Neuronal stem cell (in vitro differentiated cells): ENCODE measurements around the gene CPO.

ENCODE experiments used
- DNase-seq: peaks from one replicate; pipeline ENCODE4 v3.0.0-alpha.2; 2013; ENCODE audit warnings: low spot score
- H2AFZ ChIP-seq: one replicate; pipeline ENCODE4 v1.6.1; 2013; ENCODE audit warnings: mild to moderate bottlenecking, low read length, inconsistent platforms
- H2AK5ac ChIP-seq: 2 replicates; pipeline ENCODE4 v1.6.1; 2013; ENCODE audit warnings: low read depth, mild to moderate bottlenecking, inconsistent platforms, low read length, moderate library complexity, mixed read lengths
- H2BK120ac ChIP-seq: 2 replicates; pipeline ENCODE4 v1.6.1; 2013; ENCODE audit warnings: low read depth, mild to moderate bottlenecking, inconsistent platforms, low read length, moderate library complexity, mixed read lengths
- H2BK12ac ChIP-seq: one replicate; pipeline ENCODE4 v1.6.1; 2013; ENCODE audit warnings: low read length, inconsistent platforms
- H2BK15ac ChIP-seq: 2 replicates; pipeline ENCODE4 v1.6.1; 2013; ENCODE audit warnings: mild to moderate bottlenecking, low read length, inconsistent platforms, mixed read lengths
- H2BK5ac ChIP-seq: one replicate; pipeline ENCODE4 v1.6.1; 2013; ENCODE audit warnings: inconsistent platforms, mild to moderate bottlenecking, low read length, moderate library complexity
- H3K14ac ChIP-seq: one replicate; pipeline ENCODE4 v1.6.1; 2013; ENCODE audit warnings: low read length, inconsistent platforms
- H3K18ac ChIP-seq: 2 replicates; pipeline ENCODE4 v1.6.1; 2013; ENCODE audit warnings: low read length, inconsistent platforms
- H3K23ac ChIP-seq: 2 replicates; pipeline ENCODE4 v1.6.1; 2013; ENCODE audit warnings: low read depth, mild to moderate bottlenecking, mixed read lengths, low read length, inconsistent platforms; ENCODE audit not compliant: poor library complexity
- H3K27ac ChIP-seq: replicated peaks from 3 replicates; pipeline ENCODE4 v1.5.1; 2013; ENCODE audit warnings: low read length, inconsistent platforms
- H3K27me3 ChIP-seq, 3 experiments: 2 replicates each; pipeline ENCODE4 v1.6.1; 2013; ENCODE audit warnings: low read length in 3 of 3, mild to moderate bottlenecking in 2 of 3, inconsistent platforms in 1 of 3, low read depth in 1 of 3, mixed read lengths in 1 of 3, moderate library complexity in 1 of 3; ENCODE audit not compliant: control insufficient read depth in 3 of 3, insufficient read depth in 3 of 3
- H3K36me3 ChIP-seq, 2 donors: replicated peaks in 1 of 2; 2 replicates each; pipeline ENCODE4 v1.6.1; 2013; ENCODE audit warnings: low read length in 2 of 2; ENCODE audit not compliant: control insufficient read depth in 2 of 2, insufficient read depth in 2 of 2
- H3K4ac ChIP-seq: 2 replicates; pipeline ENCODE4 v1.6.1; 2013; ENCODE audit warnings: inconsistent platforms, mild to moderate bottlenecking, low read length, moderate library complexity
- H3K4me1 ChIP-seq, 2 donors: 1 replicate in 1 of 2; 2 replicates in 1 of 2; pipeline ENCODE4 v1.6.1; 2013; ENCODE audit warnings: low read length in 2 of 2, low read depth in 1 of 2; ENCODE audit not compliant: control insufficient read depth in 2 of 2, insufficient read depth in 1 of 2
- H3K4me2 ChIP-seq: one replicate; pipeline ENCODE4 v1.6.1; 2013; ENCODE audit warnings: mild to moderate bottlenecking, low read length, inconsistent platforms; ENCODE audit not compliant: insufficient read depth, poor library complexity, severe bottlenecking
- H3K4me3 ChIP-seq, 2 donors: 2 replicates each; pipeline ENCODE4 v1.5.1; 2013; ENCODE audit warnings: low read length in 2 of 2, mild to moderate bottlenecking in 2 of 2, inconsistent platforms in 1 of 2, moderate library complexity in 1 of 2
- H3K79me1 ChIP-seq: one replicate; pipeline ENCODE4 v1.6.1; 2013; ENCODE audit warnings: low read depth, mild to moderate bottlenecking, inconsistent platforms, low read length, moderate library complexity
- H3K9ac ChIP-seq: one replicate; pipeline ENCODE4 v1.6.1; 2013; ENCODE audit warnings: mild to moderate bottlenecking, low read depth, low read length, inconsistent platforms; ENCODE audit not compliant: poor library complexity
- H3K9me3 ChIP-seq, 2 donors: replicated peaks in 1 of 2; 2 replicates each; pipeline versions ENCODE3 to v1.6.1; 2013; ENCODE audit warnings: low read length in 2 of 2, mild to moderate bottlenecking in 2 of 2, inconsistent platforms in 1 of 2, low read depth in 1 of 2, mixed read lengths in 1 of 2, moderate library complexity in 1 of 2; ENCODE audit not compliant: control insufficient read depth in 2 of 2, insufficient read depth in 1 of 2
- H4K8ac ChIP-seq: one replicate; pipeline ENCODE4 v1.6.1; 2013; ENCODE audit warnings: low read depth, mild to moderate bottlenecking, inconsistent platforms, low read length, moderate library complexity
- H4K91ac ChIP-seq: one replicate; pipeline ENCODE4 v1.6.1; 2013; ENCODE audit warnings: low read length, low read depth, mild to moderate bottlenecking, inconsistent platforms; ENCODE audit not compliant: poor library complexity
- WGBS, 2 donors: extraction: QIAGEN DNeasy Blood & Tissue Kit; methylation state at CpG; one replicate each; pipeline ENCODE4 v1.1.7; 2013; ENCODE audit warnings: missing lambda C conversion rate in 2 of 2, mixed read lengths in 1 of 2; ENCODE audit not compliant: insufficient read length in 2 of 2, insufficient replicate concordance in 1 of 2; ENCODE audit errors: extremely low coverage in 2 of 2; 5-methylcytosine and 5-hydroxymethylcytosine counted together

The CPO gene

DNA sequence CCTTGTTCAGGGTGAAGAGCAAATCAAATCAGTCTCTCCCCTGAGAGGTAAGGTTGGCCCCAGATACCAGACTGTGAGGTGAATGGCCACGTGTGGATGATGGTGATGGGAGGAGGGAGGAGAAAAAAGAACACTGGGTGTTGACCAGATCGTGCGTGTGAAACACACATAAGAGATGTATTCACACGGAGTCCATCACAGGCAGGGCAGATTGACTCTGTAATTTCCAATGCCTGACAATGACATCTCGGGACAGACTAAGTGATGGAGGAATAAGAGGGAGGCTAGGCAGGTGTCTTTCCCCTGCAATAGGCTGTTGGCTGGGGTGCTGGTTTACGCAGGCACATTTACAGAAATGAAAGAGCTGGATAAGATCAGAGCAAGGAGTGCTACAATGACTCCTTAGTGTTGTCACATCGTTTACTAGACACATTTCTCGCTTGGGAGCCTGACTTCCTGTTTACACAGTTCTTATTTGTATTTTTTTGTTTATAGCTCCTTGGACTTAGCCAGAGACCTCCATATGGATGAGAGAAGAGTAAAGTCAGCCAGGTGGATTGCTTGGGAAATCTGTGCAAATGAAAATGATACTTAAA lies 43.1 kb downstream of the CPO start:
- no CpG with 5 or more reads among the region's 8 CpGs for WGBS, 2 donors
- H3K36me3 ChIP-seq: no peaks in the 10 kb centered on the region
- peaks cover 5 to 7% of the 10 kb centered on the region in 2 donors for H3K4me1 ChIP-seq
- H3K4me2 ChIP-seq: no peak overlapping the region
- H2BK120ac ChIP-seq: no peak overlapping the region
- H3K23ac ChIP-seq: no peak overlapping the region
- H3K27ac ChIP-seq: no peak overlapping the region
- no peak overlapping the region for H3K9ac ChIP-seq
- no peak overlapping the region for H2AK5ac ChIP-seq
- H2BK15ac ChIP-seq: no peak overlapping the region
- no peak overlapping the region for H3K4me3 ChIP-seq
- H2BK12ac ChIP-seq: no peak overlapping the region
- H4K8ac ChIP-seq: no peak overlapping the region
- DNase-seq: no peak
- no peak overlapping the region for H3K4ac ChIP-seq
- H2BK5ac ChIP-seq: no peak overlapping the region
- H2AFZ ChIP-seq: no peak overlapping the region
- no peak overlapping the region for H4K91ac ChIP-seq
- H3K27me3 ChIP-seq: peaks cover 0 to 34% (median 0%) of the 10 kb centered on the region in 3 experiments
- H3K18ac ChIP-seq: no peak overlapping the region
- H3K9me3 ChIP-seq: no peaks in the 10 kb centered on the region
- no peak overlapping the region for H3K14ac ChIP-seq
- no peaks in the 10 kb centered on the region for H3K79me1 ChIP-seq

DNA sequence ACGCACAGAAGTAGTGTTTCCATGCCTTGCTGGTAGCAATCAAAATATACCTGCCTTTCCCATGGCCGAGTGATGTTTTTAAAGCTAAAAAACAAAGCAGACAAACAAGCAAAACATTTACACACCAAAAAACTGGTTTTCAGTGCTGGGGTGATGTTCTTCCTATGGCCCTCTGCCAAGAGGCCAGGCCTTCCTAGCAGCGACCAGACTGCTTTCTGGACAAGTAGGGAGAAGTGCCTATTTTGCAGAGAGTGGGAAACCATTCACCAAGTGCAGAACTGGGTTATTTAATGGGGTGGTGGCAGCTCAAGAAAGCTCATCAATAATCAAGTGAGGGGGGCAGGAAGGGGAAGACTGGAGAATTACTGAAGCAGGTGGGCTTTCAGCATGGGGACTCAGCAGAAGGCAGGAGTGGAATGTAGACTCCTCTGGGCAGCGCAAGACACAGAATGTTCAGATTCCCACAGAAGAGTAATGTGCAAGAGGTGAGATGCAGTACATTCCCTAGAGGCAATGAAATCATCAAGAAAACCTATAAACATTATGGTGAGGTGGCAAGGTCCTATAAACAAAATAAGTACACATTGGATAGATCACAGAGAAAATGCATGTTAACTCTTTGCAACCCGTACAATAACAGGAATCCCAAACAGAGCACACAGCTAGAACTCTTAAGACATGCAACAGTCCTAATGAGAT lies 44.0 kb downstream of the CPO start:
- Histone ChIP-seq H2BK12ac (no peak overlapping the region), H2AK5ac (no peak overlapping the region), H3K9ac (no peak overlapping the region), H2AFZ (no peak overlapping the region), H3K4me1 (peaks cover 5 to 7% of the 10 kb centered on the region in 2 donors), H2BK15ac (no peak overlapping the region), H4K8ac (no peak overlapping the region), H3K4me2 (no peak overlapping the region), H3K36me3 (no peaks in the 10 kb centered on the region), H3K14ac (no peak overlapping the region), H3K18ac (no peak overlapping the region), H2BK120ac (no peak overlapping the region), H2BK5ac (no peak overlapping the region), H3K23ac (no peak overlapping the region), H3K79me1 (no peaks in the 10 kb centered on the region), H3K27ac (no peak overlapping the region), H3K9me3 (no peaks in the 10 kb centered on the region), H3K4me3 (no peak overlapping the region), H3K4ac (no peak overlapping the region), H3K27me3 (peaks cover 0 to 26% (median 0%) of the 10 kb centered on the region in 3 experiments), H4K91ac (no peak overlapping the region)
- no peak for DNase-seq
- no CpG with 5 or more reads among the region's 5 CpGs for WGBS, 2 donors

DNA sequence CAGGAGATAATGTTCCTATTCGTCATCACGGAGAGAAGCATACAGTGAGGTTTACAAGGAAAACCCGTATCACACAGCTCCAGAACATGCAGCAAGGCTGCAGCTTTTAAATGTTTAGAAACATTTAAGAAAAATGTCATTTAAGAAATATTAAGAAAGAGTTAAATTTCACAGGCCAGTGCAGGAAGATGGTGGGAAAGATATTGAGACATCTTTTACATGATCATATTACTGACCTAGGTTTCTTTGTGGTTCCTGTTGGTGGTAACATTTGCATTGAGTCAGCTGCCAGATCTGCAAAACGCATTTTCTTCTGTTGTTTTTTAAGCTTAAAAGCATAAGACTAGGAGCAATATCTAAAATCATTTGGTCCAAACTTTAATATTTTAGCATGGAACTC lies 44.9 kb downstream of the CPO start:
- no peaks in the 10 kb centered on the region for H3K79me1 ChIP-seq
- H2BK15ac ChIP-seq: no peak overlapping the region
- no CpG with 5 or more reads among the region's 4 CpGs for WGBS, 2 donors
- H3K9me3 ChIP-seq: no peaks in the 10 kb centered on the region
- H3K27ac ChIP-seq: no peak overlapping the region
- no peak for DNase-seq
- H2BK5ac ChIP-seq: no peak overlapping the region
- no peaks in the 10 kb centered on the region for H3K36me3 ChIP-seq
- H3K4me2 ChIP-seq: no peak overlapping the region
- H2AK5ac ChIP-seq: no peak overlapping the region
- H3K14ac ChIP-seq: no peak overlapping the region
- H4K91ac ChIP-seq: no peak overlapping the region
- no peak overlapping the region for H4K8ac ChIP-seq
- no peak overlapping the region for H3K4me3 ChIP-seq
- H3K4ac ChIP-seq: no peak overlapping the region
- H3K18ac ChIP-seq: no peak overlapping the region
- H3K27me3 ChIP-seq: peaks cover 0 to 19% (median 0%) of the 10 kb centered on the region in 3 experiments
- H2BK12ac ChIP-seq: no peak overlapping the region
- no peak overlapping the region for H2AFZ ChIP-seq
- H3K4me1 ChIP-seq: peaks cover 5 to 7% of the 10 kb centered on the region in 2 donors
- H3K9ac ChIP-seq: no peak overlapping the region
- no peak overlapping the region for H2BK120ac ChIP-seq
- no peak overlapping the region for H3K23ac ChIP-seq

DNA sequence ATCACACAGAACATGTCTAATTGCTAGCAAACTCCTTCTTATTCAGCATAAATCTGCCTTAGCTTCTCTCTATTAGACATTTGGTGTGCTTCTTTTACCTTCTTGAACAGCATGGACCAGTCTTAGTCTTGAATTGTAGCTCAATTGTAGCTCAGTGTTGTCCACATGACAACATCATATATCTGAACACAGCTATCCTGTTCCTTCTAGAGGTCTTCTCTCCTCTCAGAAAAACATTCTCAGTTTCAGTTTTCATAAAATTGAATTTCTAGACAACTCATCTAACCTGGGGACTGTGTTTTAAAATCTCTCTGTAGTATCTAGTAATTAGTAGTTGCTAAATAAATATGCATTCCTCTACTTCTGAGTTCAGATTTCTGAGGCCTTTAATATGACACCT lies 47.6 kb downstream of the CPO start:
- Histone ChIP-seq H4K8ac (no peak overlapping the region), H2BK12ac (no peak overlapping the region), H3K4me3 (no peak overlapping the region), H3K9ac (no peak overlapping the region), H3K4ac (no peak overlapping the region), H2BK15ac (no peak overlapping the region), H3K14ac (no peak overlapping the region), H3K18ac (no peak overlapping the region), H4K91ac (no peak overlapping the region), H3K4me1 (peaks cover 5% of the 10 kb centered on the region in 2 donors), H3K27me3 (no peaks in the 10 kb centered on the region), H3K27ac (no peak overlapping the region), H3K23ac (no peak overlapping the region), H2BK120ac (no peak overlapping the region), H2AFZ (no peak overlapping the region), H3K36me3 (no peaks in the 10 kb centered on the region), H2BK5ac (no peak overlapping the region), H2AK5ac (no peak overlapping the region), H3K79me1 (no peaks in the 10 kb centered on the region), H3K9me3 (no peaks in the 10 kb centered on the region), H3K4me2 (no peak overlapping the region)
- no peak for DNase-seq
